T-helper 2 cell treated with Interferon-gamma antibody and Interleukin-4, amounts not matched to agents 5 μg/mL and 100 μg/mL, for 36 hours (primary cell): ENCODE data around the gene FAM120AOS.

ENCODE experiments used
- DNase-seq: peaks from one replicate; pipeline ENCODE4 v3.0.0; 2021; ENCODE audit warnings: low spot score
- H3K27ac Mint-ChIP-seq: one replicate; pipeline ENCODE4 v1.8.0; 2021; ENCODE audit warnings: mild to moderate bottlenecking, mixed read lengths
- H3K27me3 Mint-ChIP-seq: one replicate; pipeline ENCODE4 v1.8.0; 2021; ENCODE audit warnings: low read depth, mixed read lengths
- H3K36me3 Mint-ChIP-seq: one replicate; pipeline ENCODE4 v1.8.0; 2021; ENCODE audit warnings: low read depth, mixed read lengths
- H3K4me1 Mint-ChIP-seq: one replicate; pipeline ENCODE4 v1.8.0; 2021; ENCODE audit warnings: low read depth, mixed read lengths
- H3K4me3 Mint-ChIP-seq: one replicate; pipeline ENCODE4 v1.8.0; 2022; ENCODE audit warnings: mild to moderate bottlenecking, moderate library complexity, mixed read lengths
- H3K9me3 Mint-ChIP-seq: one replicate; pipeline ENCODE4 v1.8.0; 2021; ENCODE audit warnings: mixed read lengths

The FAM120AOS gene

GRCh38 chr9:93417538-93417937 lies 35.8 kb downstream of the FAM120AOS start:
- Mint-ChIP-seq H3K27me3 (peaks cover 29% of the 10 kb centered on the region), H3K4me1 (no peaks in the 10 kb centered on the region), H3K36me3 (peaks cover 3% of the 10 kb centered on the region), H3K9me3 (peaks cover 23% of the 10 kb centered on the region), H3K27ac (no peak overlapping the region), H3K4me3 (no peak overlapping the region)
- no peak for DNase-seq

- peaks cover 23% of the 10 kb centered on the region for H3K9me3 Mint-ChIP-seq
- no peak overlapping the region for H3K27ac Mint-ChIP-seq
- H3K4me1 Mint-ChIP-seq = no peaks in the 10 kb centered on the region
- peaks cover 33% of the 10 kb centered on the region for H3K27me3 Mint-ChIP-seq
- H3K4me3 Mint-ChIP-seq = no peak overlapping the region
- no peak for DNase-seq
- H3K36me3 Mint-ChIP-seq = peaks cover 3% of the 10 kb centered on the region
Measured at GRCh38 chr9:93416530-93417235, 36.7 kb downstream of the FAM120AOS start.

- Mint-ChIP-seq H3K4me3 (no peak overlapping the region), H3K4me1 (no peaks in the 10 kb centered on the region), H3K36me3 (peaks cover 3% of the 10 kb centered on the region), H3K27me3 (peaks cover 45% of the 10 kb centered on the region), H3K27ac (no peak overlapping the region), H3K9me3 (peaks cover 19% of the 10 kb centered on the region)
- no peak for DNase-seq
Measured at GRCh38 chr9:93415176-93415690, 38.1 kb downstream of the FAM120AOS start.

GRCh38 chr9:93413530-93413929 lies 39.9 kb downstream of the FAM120AOS start:
- Mint-ChIP-seq H3K36me3 (no peaks in the 10 kb centered on the region), H3K27me3 (peaks cover 55% of the 10 kb centered on the region), H3K27ac (no peak overlapping the region), H3K4me1 (no peaks in the 10 kb centered on the region), H3K9me3 (peaks cover 7% of the 10 kb centered on the region), H3K4me3 (no peak overlapping the region)
- no peak for DNase-seq

GRCh38 chr9:93406371-93406770 lies 47.0 kb downstream of the FAM120AOS start:
- Mint-ChIP-seq H3K36me3 (no peaks in the 10 kb centered on the region), H3K4me1 (no peaks in the 10 kb centered on the region), H3K27me3 (peaks cover 32% of the 10 kb centered on the region), H3K27ac (no peak overlapping the region), H3K9me3 (no peaks in the 10 kb centered on the region), H3K4me3 (no peak overlapping the region)
- DNase-seq = no peak

- Mint-ChIP-seq H3K36me3 (no peaks in the 10 kb centered on the region), H3K4me1 (no peaks in the 10 kb centered on the region), H3K27ac (no peak overlapping the region), H3K27me3 (peaks cover 16% of the 10 kb centered on the region), H3K4me3 (no peak overlapping the region), H3K9me3 (no peaks in the 10 kb centered on the region)
- no peak for DNase-seq
Measured at GRCh38 chr9:93398471-93398870, 54.9 kb downstream of the FAM120AOS start.

GRCh38 chr9:93397661-93398373 lies 55.6 kb downstream of the FAM120AOS start:
- H3K27ac Mint-ChIP-seq = no peak overlapping the region
- peaks cover 16% of the 10 kb centered on the region for H3K27me3 Mint-ChIP-seq
- H3K4me1 Mint-ChIP-seq = no peaks in the 10 kb centered on the region
- no peaks in the 10 kb centered on the region for H3K9me3 Mint-ChIP-seq
- DNase-seq = no peak
- no peak overlapping the region for H3K4me3 Mint-ChIP-seq
- H3K36me3 Mint-ChIP-seq = no peaks in the 10 kb centered on the region
